Suprapubic skin (tissue), 4 donors: Measurements from ENCODE around the gene EVA1A.

ENCODE experiments used
- CTCF ChIP-seq, 2 donors: fragments of 200-600 bp in 1 of 2; fragments of 450-650 bp in 1 of 2; sonication (generic) in 1 of 2; IDR thresholded peaks; one replicate each; pipeline ENCODE4 v1.5.1; 2016 to 2019; ENCODE audit warnings: antibody characterized with exemption in 2 of 2, mild to moderate bottlenecking in 1 of 2, moderate library complexity in 1 of 2
- EP300 ChIP-seq: sonication (generic); formaldehyde crosslinking; IDR thresholded peaks from one replicate; pipeline ENCODE4 v1.6.1; 2017; ENCODE audit warnings: antibody characterized with exemption
- POLR2A ChIP-seq, 2 donors: fragments of 450-650 bp; IDR thresholded peaks; one replicate each; pipeline ENCODE4 v1.6.1; 2017; ENCODE audit warnings: antibody characterized with exemption in 2 of 2, mild to moderate bottlenecking in 2 of 2, moderate library complexity in 2 of 2
- POLR2AphosphoS5 ChIP-seq, 3 donors: sonication (generic); formaldehyde crosslinking; IDR thresholded peaks; one replicate each; pipeline ENCODE4 v1.6.1; 2017; ENCODE audit warnings: antibody characterized with exemption in 3 of 3

- TF ChIP-seq CTCF (IDR thresholded peaks at IDR 0.05): no peak
- no peak for TF ChIP-seq POLR2A (IDR thresholded peaks at IDR 0.05)
- no peak for TF ChIP-seq EP300
- no peak for TF ChIP-seq POLR2AphosphoS5 (IDR thresholded peaks at IDR 0.05)
Measured at GRCh38 chr2:75594596-75594995, 33.9 kb upstream of the EVA1A start.
